DMS 273 treated with DMSO at 0.1 percent for 48 hours (cell line): ENCODE results near the gene FBXW4.
"Not testable (repeated sequence)": the region's sequence is repeated elsewhere in the genome, so short reads cannot be mapped to it uniquely, and the experiment has no call there.

Source experiments
- DNase-seq: peaks from one replicate; lab custom pipeline; 2025; lab: John Stamatoyannopoulos, UW

The FBXW4 gene

GRCh38 chr10:101617102-101617823 lies 77.7 kb downstream of the FBXW4 start:
- no peak for DNase-seq

- DNase-seq = no peak
Observed at GRCh38 chr10:101616415-101617101, 78.4 kb downstream of the FBXW4 start.

- DNase-seq = no peak
Observed at GRCh38 chr10:101615525-101616116, 79.3 kb downstream of the FBXW4 start.

- DNase-seq = no peak
Observed at GRCh38 chr10:101614663-101615524, 80.1 kb downstream of the FBXW4 start.

- no peak for DNase-seq
Observed at GRCh38 chr10:101613646-101614045, 81.3 kb downstream of the FBXW4 start.

GRCh38 chr10:101612872-101613271 lies 82.1 kb downstream of the FBXW4 start:
- no peak for DNase-seq

- no peak for DNase-seq
Observed at GRCh38 chr10:101612086-101612485, 82.9 kb downstream of the FBXW4 start.

GRCh38 chr10:101611096-101611905 lies 83.7 kb downstream of the FBXW4 start:
- no peak for DNase-seq

GRCh38 chr10:101609481-101609880 lies 85.5 kb downstream of the FBXW4 start:
- DNase-seq = no peak

- no peak for DNase-seq
Observed at GRCh38 chr10:101607124-101607523, 87.8 kb downstream of the FBXW4 start.

GRCh38 chr10:101602761-101603398 lies 92.1 kb downstream of the FBXW4 start:
- peak; percentile 62 for DNase-seq

- DNase-seq = no peak
Observed at GRCh38 chr10:101601541-101601940, 93.4 kb downstream of the FBXW4 start.

GRCh38 chr10:101597091-101597900 lies 97.7 kb downstream of the FBXW4 start:
- DNase-seq = no peak

GRCh38 chr10:101595591-101596433 lies 99.2 kb downstream of the FBXW4 start:
- no peak for DNase-seq

GRCh38 chr10:101593331-101593730 lies 101.6 kb downstream of the FBXW4 start:
- DNase-seq = not testable (repeated sequence)

- DNase-seq = no peak
Observed at GRCh38 chr10:101588879-101589278, 106.1 kb downstream of the FBXW4 start.

- DNase-seq = peak; percentile 70
Observed at GRCh38 chr10:101587725-101588653, 107.0 kb downstream of the FBXW4 start, which contains the start of the genes DPCD and POLL. Gene DPCD, plus strand, starts transcription at chr10:101588321. Its CDS starts 16 bp downstream, at chr10:101588337. Gene POLL, minus strand, starts transcription at chr10:101588257. Its CDS starts 897 bp downstream, at chr10:101587360.

GRCh38 chr10:101585841-101586240 lies 109.1 kb downstream of the FBXW4 start:
- DNase-seq = no peak
